MM.1S (cell line): ENCODE measurements around the gene RPL9.
"Not testable (repeated sequence)": the region's sequence is repeated elsewhere in the genome, so short reads cannot be mapped to it uniquely, and the experiment has no call there.

Experiments used
- DNase-seq: peaks from one replicate; pipeline ENCODE4 v3.0.0-alpha.2; 2015
- H2AFZ ChIP-seq: fragments of 300-600 bp; sonication (generic); 2 replicates; pipeline ENCODE4 v1.6.0; 2016; ENCODE audit warnings: antibody characterized with exemption, low read length
- H3F3A ChIP-seq: fragments of 300-600 bp; sonication (generic); 2 replicates; pipeline ENCODE4 v1.6.1; 2016; ENCODE audit warnings: mild to moderate bottlenecking, antibody characterized with exemption, low read length, moderate library complexity, mixed read lengths; ENCODE audit not compliant: insufficient read depth
- H3K27ac ChIP-seq: fragments of 300-600 bp; sonication (generic); 2 replicates; pipeline ENCODE4 v1.5.1; 2016; ENCODE audit warnings: mild to moderate bottlenecking, low read length
- H3K27me3 ChIP-seq: fragments of 300-600 bp; sonication (generic); replicated peaks from 2 replicates; pipeline ENCODE4 v1.6.0; 2016; ENCODE audit warnings: low read length; ENCODE audit not compliant: insufficient read depth
- H3K36me3 ChIP-seq: fragments of 300-600 bp; sonication (generic); replicated peaks from 2 replicates; pipeline ENCODE4 v1.6.1; 2016; ENCODE audit warnings: mild to moderate bottlenecking, low read length, mixed read lengths; ENCODE audit not compliant: insufficient read depth
- H3K4me1 ChIP-seq: fragments of 300-600 bp; sonication (generic); 2 replicates; pipeline ENCODE4 v1.6.1; 2016; ENCODE audit warnings: low read length, mixed read lengths
- H3K4me2 ChIP-seq: fragments of 300-600 bp; sonication (generic); 2 replicates; pipeline ENCODE4 v1.6.0; 2016; ENCODE audit warnings: low read depth, low read length
- H3K4me3 ChIP-seq: fragments of 300-600 bp; sonication (generic); 2 replicates; pipeline ENCODE4 v1.5.1; 2016; ENCODE audit warnings: low read length, mixed read lengths
- H3K79me2 ChIP-seq: fragments of 300-600 bp; sonication (generic); 2 replicates; pipeline ENCODE4 v1.6.1; 2016; ENCODE audit warnings: mixed run types, low read length, mixed read lengths
- H3K9ac ChIP-seq: fragments of 300-600 bp; sonication (generic); 2 replicates; pipeline ENCODE4 v1.6.1; 2016; ENCODE audit warnings: low read length, mixed read lengths
- H3K9me2 ChIP-seq: fragments of 300-600 bp; sonication (generic); replicated peaks from 2 replicates; pipeline ENCODE4 v1.6.1; 2016; ENCODE audit warnings: mild to moderate bottlenecking, low read length, mixed read lengths; ENCODE audit not compliant: insufficient read depth
- H3K9me3 ChIP-seq: fragments of 300-600 bp; sonication (generic); replicated peaks from 2 replicates; pipeline ENCODE4 v1.6.1; 2016; ENCODE audit warnings: mild to moderate bottlenecking, low read length, mixed read lengths; ENCODE audit not compliant: insufficient read depth
- H4K20me1 ChIP-seq: fragments of 300-600 bp; sonication (generic); 2 replicates; pipeline ENCODE4 v1.6.1; 2016; ENCODE audit warnings: mild to moderate bottlenecking, low read length, moderate library complexity, mixed read lengths; ENCODE audit not compliant: insufficient read depth
- EZH2 ChIP-seq: fragments of 300-600 bp; sonication (generic); optimal IDR thresholded peaks from 2 replicates; pipeline ENCODE3; 2017; ENCODE audit warnings: low read depth, mild to moderate bottlenecking, antibody characterized with exemption, low read length, mixed read lengths
- EZH2phosphoT487 ChIP-seq: fragments of 300-600 bp; sonication (generic); IDR thresholded peaks from 2 replicates; pipeline ENCODE4 v1.6.1; 2018; ENCODE audit warnings: antibody characterized with exemption, low read length
- TF ChIP-seq, protein P1 (sequence below): fragments of 300-600 bp; sonication (generic); IDR thresholded peaks from 2 replicates; pipeline ENCODE4 v1.5.1; 2016; ENCODE audit warnings: antibody characterized with exemption, low read length, mixed read lengths

The RPL9 gene

DNA sequence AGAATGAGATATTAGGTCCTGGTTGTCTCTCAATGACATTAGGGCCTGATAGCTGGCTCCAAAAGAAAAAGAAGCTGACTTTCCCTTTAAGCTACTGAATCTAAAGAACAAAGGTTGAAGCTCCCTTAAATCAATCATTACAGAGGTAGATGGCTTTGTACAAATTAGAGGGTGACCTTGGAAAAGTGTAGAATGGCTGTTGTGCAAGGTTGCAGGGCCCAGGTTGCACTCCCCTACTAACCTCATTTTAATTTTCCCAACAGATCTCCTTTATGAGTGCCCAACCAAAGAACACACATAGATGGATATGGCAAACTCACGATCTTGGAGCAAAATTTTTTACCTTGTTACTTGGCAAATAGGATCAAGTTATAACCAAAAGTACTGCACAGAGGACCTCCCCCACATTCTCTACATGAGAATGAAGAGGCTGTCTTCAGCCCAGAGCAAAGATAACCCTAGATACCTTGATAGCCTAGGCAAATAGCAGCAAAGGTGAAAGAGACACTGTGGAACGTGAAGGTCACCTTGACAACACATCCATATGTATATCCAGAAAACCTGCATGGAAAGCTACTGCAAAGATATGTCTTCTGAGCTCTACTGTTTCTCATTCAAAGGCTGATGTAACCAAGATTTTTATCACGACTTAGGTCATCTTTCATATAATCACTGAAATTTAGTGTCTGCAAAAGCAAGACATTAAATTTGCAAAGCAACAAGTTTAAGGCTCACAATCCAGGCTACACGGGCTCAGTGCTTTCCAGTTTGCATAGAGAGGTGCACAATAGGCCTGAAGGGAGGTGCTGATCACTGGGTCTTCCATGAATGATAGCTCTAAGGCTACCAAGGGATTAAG, 29.0 kb downstream of the RPL9 start:
- no peak overlapping the region for H3K4me2 ChIP-seq

DNA sequence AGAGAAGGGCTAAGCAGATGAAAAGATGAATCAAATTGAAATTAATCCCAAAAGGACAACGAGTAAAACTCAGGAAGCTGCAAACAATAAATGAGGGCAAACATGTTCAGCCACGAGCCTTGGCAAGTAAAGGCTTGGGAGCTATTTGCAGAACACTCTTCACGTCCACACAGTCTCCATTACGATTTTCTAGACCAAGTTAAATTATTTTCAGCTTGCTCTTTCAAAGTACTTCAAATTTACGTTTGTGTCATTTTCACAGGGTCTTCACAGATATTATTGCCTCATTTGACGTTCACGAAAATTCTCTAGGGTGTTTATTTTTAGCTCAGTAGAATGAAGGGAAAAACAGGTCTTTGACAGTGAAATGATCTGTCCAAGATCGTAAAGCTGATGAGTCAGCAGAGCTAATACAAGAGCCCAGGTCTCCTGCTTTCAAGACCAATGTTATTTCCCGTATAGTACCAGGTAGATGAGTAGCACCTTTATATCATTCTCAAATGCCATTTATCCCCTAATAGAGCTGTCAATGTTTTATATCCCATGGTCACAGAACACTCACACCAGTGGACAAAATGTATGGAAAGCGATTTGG, 31.1 kb downstream of the RPL9 start:
- Histone ChIP-seq H2AFZ (no peak overlapping the region), H3K9ac (no peak overlapping the region), H3K4me3 (no peak overlapping the region), H3K9me3 (no peaks in the 10 kb centered on the region), H3K36me3 (no peaks in the 10 kb centered on the region), H3K4me1 (no peaks in the 10 kb centered on the region), H4K20me1 (no peaks in the 10 kb centered on the region), H3K79me2 (no peaks in the 10 kb centered on the region), H3F3A (no peaks in the 10 kb centered on the region), H3K4me2 (no peak overlapping the region), H3K27ac (no peak overlapping the region), H3K27me3 (no peaks in the 10 kb centered on the region), H3K9me2 (no peaks in the 10 kb centered on the region)
- DNase-seq: no peak
- TF ChIP-seq, protein P1, sequence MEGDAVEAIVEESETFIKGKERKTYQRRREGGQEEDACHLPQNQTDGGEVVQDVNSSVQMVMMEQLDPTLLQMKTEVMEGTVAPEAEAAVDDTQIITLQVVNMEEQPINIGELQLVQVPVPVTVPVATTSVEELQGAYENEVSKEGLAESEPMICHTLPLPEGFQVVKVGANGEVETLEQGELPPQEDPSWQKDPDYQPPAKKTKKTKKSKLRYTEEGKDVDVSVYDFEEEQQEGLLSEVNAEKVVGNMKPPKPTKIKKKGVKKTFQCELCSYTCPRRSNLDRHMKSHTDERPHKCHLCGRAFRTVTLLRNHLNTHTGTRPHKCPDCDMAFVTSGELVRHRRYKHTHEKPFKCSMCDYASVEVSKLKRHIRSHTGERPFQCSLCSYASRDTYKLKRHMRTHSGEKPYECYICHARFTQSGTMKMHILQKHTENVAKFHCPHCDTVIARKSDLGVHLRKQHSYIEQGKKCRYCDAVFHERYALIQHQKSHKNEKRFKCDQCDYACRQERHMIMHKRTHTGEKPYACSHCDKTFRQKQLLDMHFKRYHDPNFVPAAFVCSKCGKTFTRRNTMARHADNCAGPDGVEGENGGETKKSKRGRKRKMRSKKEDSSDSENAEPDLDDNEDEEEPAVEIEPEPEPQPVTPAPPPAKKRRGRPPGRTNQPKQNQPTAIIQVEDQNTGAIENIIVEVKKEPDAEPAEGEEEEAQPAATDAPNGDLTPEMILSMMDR: no peak
- TF ChIP-seq EZH2phosphoT487 (no peak), EZH2 (no peak)

More for the DNA sequence above, 29.0 kb downstream of the RPL9 start:
- TF ChIP-seq EZH2 (no peak), EZH2phosphoT487 (no peak)
- TF ChIP-seq, protein P1: no peak
- H3K4me3 ChIP-seq: no peak overlapping the region
- no peak overlapping the region for H3K27ac ChIP-seq
- no peaks in the 10 kb centered on the region for H4K20me1 ChIP-seq
- no peaks in the 10 kb centered on the region for H3F3A ChIP-seq
- no peaks in the 10 kb centered on the region for H3K36me3 ChIP-seq
- peak overlapping the region; percentile 13; the same call in 1 of the 2 replicates for H2AFZ ChIP-seq
- no peaks in the 10 kb centered on the region for H3K79me2 ChIP-seq
- H3K4me1 ChIP-seq: no peaks in the 10 kb centered on the region
- no peaks in the 10 kb centered on the region for H3K9me3 ChIP-seq
- no peaks in the 10 kb centered on the region for H3K9me2 ChIP-seq
- no peak for DNase-seq
- H3K9ac ChIP-seq: no peak overlapping the region
- no peaks in the 10 kb centered on the region for H3K27me3 ChIP-seq

DNA sequence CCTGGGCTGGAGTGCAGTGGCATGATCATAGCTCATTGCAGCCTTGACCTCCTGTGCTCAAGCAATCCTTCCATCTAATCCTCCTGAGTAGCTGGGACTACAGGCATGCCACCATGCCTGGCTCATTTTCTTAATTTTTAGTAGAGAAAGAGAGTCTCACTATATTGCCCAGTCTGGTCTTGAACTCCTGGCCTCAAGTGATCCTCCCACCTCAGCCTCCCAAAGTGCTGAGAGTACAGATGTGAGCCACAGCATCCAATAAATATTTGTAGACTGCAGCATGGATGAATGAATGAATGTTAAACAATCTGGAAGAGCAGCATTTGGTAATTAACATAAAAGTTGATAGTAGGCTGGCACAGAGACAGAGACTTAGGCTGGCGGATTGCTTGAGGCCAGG, 32.0 kb downstream of the RPL9 start:
- H3K4me1 ChIP-seq: no peaks in the 10 kb centered on the region
- TF ChIP-seq EZH2 (no peak), EZH2phosphoT487 (no peak)
- TF ChIP-seq, protein P1: no peak
- no peaks in the 10 kb centered on the region for H4K20me1 ChIP-seq
- H2AFZ ChIP-seq: no peak overlapping the region
- no peak overlapping the region for H3K27ac ChIP-seq
- H3K4me2 ChIP-seq: no peak overlapping the region
- no peak overlapping the region for H3K4me3 ChIP-seq
- no peaks in the 10 kb centered on the region for H3K79me2 ChIP-seq
- no peaks in the 10 kb centered on the region for H3K9me2 ChIP-seq
- no peaks in the 10 kb centered on the region for H3K9me3 ChIP-seq
- no peak for DNase-seq
- no peaks in the 10 kb centered on the region for H3K27me3 ChIP-seq
- no peak overlapping the region for H3K9ac ChIP-seq
- no peaks in the 10 kb centered on the region for H3K36me3 ChIP-seq
- H3F3A ChIP-seq: no peaks in the 10 kb centered on the region

DNA sequence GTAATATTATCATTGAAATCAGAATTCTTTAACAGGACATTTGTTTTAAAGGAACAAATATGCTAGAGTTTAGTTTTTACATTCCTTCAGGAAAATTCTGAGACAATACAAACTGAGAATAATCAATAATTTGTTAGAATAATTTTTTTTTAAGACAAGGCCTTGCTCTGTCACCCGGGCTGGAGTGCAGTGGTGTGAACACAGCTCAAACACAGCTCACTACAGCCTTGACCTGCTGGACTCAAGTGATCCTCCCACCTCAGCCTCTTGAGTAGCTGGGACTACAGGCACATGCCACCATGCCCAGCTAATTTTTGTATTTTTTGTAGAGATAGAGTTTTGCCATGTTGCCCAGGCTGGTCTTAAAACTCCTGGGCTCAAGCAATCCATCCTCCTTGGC, 33.4 kb downstream of the RPL9 start:
- not testable (repeated sequence) for H4K20me1 ChIP-seq, H3K4me1 ChIP-seq, H3K9ac ChIP-seq, H3K27me3 ChIP-seq, H3K4me2 ChIP-seq, H3K79me2 ChIP-seq, H3K9me2 ChIP-seq, H3K4me3 ChIP-seq, DNase-seq, H3K9me3 ChIP-seq, H3F3A ChIP-seq, H2AFZ ChIP-seq, H3K27ac ChIP-seq, H3K36me3 ChIP-seq
